Fibroblast of pulmonary artery (primary cell): ENCODE results near the gene EYA2.
"Not testable (repeated sequence)": the region's sequence is repeated elsewhere in the genome, so short reads cannot be mapped to it uniquely, and the experiment has no call there.

Experiments used
- DNase-seq: peaks from one replicate; pipeline ENCODE4 v3.0.0-alpha.2; 2010; ENCODE audit warnings: low read depth
- H3K4me3 ChIP-seq: replicated peaks from 2 replicates; pipeline ENCODE4 v1.5.1; 2011; ENCODE audit warnings: low read depth, mild to moderate bottlenecking, control low read depth, low read length, moderate library complexity
- TF ChIP-seq, protein P1 (sequence below): IDR thresholded peaks from 2 replicates; pipeline ENCODE4 v1.5.1; 2011; ENCODE audit warnings: mild to moderate bottlenecking, control low read depth, low read length, inconsistent platforms; ENCODE audit errors: missing control alignments

The EYA2 gene

DNA sequence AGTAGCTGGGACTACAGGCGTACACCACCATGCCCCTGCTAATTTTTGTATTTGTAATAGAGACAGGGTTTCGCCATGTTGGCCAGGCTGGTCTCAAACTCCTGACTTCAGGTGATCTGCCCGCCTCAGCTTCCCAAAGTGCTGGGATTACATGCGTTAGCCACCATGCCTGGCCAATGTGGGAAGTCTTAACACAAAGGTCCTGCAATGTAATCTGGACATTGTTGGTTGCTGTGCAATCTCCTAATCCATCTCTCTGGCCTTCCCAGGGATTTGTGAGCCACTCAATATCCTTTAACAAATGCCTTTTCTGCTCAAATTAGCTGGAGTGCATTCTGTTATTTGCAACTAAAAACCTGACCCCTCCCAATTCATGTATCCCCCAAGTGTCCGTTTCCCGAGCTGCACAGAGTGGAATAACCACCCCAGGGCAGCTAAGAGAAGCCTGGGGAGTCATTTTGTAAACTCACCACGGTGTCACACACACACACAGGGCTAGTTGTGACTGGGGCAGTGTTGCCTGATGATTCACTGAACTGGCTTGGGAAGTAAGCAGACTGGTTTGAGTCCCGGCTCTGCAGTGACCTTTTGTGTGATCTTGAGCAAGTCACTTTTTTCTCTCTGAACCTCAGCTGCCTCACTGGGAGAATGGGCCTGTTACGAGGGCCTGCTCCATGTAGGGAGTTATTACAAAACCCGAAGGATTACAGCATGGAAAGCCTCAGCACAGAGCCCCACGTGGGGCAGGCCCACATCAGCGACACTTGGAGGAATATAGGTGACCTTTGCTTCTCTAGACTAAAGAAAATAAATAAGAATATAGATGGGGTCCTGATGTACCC lies 309.6 kb downstream of the EYA2 start:
- peak; percentile 24 for DNase-seq
- TF ChIP-seq, protein P1, sequence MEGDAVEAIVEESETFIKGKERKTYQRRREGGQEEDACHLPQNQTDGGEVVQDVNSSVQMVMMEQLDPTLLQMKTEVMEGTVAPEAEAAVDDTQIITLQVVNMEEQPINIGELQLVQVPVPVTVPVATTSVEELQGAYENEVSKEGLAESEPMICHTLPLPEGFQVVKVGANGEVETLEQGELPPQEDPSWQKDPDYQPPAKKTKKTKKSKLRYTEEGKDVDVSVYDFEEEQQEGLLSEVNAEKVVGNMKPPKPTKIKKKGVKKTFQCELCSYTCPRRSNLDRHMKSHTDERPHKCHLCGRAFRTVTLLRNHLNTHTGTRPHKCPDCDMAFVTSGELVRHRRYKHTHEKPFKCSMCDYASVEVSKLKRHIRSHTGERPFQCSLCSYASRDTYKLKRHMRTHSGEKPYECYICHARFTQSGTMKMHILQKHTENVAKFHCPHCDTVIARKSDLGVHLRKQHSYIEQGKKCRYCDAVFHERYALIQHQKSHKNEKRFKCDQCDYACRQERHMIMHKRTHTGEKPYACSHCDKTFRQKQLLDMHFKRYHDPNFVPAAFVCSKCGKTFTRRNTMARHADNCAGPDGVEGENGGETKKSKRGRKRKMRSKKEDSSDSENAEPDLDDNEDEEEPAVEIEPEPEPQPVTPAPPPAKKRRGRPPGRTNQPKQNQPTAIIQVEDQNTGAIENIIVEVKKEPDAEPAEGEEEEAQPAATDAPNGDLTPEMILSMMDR = no peak
- no peak overlapping the region for H3K4me3 ChIP-seq

DNA sequence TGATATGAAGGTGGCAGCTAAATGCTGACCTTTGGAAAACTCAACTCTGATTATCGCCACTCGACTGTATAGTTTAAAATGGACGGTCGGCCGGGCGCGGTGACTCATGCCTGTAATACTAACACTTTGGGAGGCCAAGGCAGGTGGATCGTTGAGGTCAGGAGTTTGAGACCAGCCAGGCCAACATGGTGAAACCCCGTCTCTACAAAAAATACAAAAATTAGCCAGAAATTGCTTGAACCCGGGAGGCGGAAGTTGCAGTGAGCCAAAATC lies 310.1 kb downstream of the EYA2 start:
- not testable (repeated sequence) for H3K4me3 ChIP-seq, DNase-seq

DNA sequence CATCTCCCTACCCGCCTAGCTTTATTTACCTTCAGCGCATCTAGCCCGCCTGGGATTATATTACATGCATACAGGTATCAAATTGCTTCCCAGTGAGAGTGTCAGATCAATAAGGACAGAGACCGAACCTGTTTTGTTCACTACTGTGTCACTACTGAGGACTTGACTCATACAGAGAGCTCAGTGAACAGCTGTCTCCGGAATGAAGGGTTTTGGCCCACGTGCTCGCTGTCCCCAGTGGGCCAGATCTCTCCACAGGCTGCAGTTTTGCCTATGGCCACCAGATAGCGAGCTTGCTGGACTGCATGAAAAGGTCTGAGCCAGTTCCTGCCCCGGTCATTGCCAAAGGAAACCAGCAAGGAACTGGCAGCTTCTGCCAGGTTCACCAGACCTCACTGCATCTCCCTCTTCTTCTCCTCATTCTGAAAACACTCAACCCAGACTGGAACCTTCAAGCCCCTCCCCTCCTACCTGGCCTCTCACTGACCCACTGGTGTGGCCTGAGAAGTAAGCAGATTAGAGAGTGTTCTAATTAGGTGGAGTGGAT lies 311.0 kb downstream of the EYA2 start:
- peak; percentile 84 for DNase-seq
- no peak overlapping the region for H3K4me3 ChIP-seq
- TF ChIP-seq, protein P1 = peak; percentile 80

DNA sequence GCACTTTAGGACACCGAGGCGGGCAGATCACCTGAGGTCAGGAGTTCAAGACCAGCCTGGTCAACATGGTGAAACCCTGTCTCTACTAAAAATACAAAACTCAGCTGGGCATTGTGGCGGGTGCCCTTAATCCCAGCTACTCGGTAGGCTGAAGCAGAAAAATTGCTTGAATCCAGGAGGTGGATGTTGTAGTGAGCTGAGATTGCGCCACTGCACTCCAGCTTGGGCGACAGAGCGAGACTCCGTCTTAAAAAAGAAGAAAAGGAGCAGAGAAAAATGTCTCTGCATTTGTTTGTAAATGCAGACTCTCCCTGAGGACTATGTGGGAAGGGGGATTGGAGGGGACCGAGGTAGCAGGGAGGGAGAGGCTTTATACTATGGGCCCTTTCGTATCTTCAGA lies 311.9 kb downstream of the EYA2 start:
- not testable (repeated sequence) for H3K4me3 ChIP-seq, DNase-seq

DNA sequence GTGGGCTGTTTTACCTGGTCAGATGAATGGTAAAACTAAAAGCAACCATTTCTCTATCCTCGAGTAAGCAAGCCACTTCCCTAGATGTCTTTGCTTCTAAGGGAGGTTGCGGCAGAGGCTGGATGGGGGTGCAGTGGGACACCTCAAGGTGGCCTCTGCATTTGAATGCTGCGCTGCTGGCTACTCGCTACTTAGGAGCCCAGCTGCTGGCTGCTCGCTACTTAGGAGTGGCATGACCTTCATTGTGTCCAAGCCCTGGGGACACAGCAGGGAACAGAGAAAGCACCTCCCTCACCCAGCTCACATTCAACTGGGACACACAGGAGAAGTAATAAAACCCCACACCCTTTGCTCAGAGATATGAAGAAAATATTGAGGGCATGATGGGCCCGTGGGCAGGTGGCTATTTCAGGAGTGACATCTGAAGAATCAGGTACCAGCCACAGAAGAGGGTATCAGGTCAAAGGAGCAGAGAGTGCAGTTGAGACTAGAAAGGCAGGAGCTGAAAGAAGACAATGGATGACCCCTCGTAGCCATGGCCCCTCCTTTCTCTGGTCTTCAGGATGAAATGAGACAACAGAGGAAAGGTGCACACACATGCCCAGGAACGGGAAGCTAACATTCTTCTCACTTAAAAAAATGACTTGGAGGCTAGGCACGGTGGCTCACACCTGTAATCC lies 312.5 kb downstream of the EYA2 start:
- TF ChIP-seq, protein P1 = no peak
- no peak for DNase-seq
- no peak overlapping the region for H3K4me3 ChIP-seq

DNA sequence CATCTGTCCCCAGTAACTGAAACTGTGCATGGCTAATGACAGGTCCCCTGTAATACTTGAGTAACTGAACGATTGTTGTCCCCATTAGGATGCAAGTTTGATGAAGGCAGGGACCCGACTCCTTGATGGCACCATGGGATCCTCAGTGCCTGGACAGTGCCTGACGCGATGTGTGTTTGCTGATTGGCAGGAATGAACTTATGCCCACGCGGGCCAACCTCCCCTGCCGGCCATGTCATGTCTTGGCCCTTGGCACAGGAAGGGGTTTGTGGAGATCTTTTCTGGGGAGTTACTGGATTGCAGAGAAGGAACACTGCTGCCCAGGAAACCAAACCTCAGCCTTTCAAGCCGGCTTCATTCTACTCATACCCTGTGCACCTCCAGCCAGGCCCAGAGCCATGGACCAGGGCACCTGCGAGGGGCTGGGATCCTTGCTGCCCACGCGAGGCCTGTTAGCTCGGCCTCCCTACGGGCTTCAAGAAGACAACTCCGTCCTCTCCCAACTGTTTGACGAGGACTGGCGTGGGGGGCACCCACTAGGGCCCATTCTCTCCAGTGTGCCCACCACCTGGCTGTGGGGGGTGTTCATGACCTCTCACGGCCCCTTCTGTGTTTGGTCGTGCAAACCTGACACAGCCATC lies 314.0 kb downstream of the EYA2 start:
- H3K4me3 ChIP-seq = no peak overlapping the region
- no peak for DNase-seq
- TF ChIP-seq, protein P1 = no peak

DNA sequence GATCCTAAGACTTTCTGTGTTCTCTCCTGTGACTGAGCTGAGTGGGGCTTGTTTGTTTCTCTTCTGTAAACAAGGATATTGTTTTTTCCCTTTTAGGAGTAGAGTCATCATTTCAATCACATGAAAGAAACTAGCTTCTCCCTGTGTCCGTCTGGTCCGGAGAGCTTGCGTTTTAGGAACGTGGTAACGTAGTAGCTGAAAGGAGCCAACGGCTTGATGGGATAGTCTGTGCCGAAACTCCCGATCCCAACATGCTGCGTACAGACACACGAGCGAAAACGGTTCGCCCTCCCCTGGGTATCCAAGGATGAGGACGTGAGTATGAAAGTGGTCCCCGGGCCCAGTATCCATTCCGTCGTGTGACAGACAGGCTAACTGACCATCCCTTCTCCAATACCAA lies 315.3 kb downstream of the EYA2 start:
- no peak overlapping the region for H3K4me3 ChIP-seq
- TF ChIP-seq, protein P1 = no peak
- DNase-seq = no peak

DNA sequence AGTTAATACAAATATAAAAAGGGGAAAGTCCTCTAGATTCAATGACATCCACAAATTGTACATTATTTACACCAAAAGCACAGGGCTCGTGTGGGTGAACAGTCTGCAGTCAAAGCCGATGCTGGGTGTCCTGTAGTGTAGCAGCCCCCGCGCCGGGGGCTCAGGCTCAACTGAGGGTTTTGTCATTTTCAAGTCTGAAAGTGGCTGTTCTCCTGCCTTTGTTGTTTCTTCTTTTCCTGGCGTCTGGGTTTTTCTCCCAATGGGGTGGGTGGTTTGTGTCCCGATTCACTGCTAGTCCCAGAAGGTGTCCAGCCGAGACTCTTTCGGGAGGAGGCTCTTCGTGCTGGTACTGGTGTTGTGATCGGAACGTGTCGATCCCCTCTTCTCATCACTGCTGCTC lies 315.8 kb downstream of the EYA2 start:
- DNase-seq = no peak
- H3K4me3 ChIP-seq = no peak overlapping the region
- TF ChIP-seq, protein P1 = no peak
